Right forelimb (tissue), 1 donor: Measurements from ENCODE around the gene ABCG8.
"Not testable (repeated sequence)": the region's sequence is repeated elsewhere in the genome, so short reads cannot be mapped to it uniquely, and the experiment has no call there.

ENCODE experiments used
- DNase-seq: peaks from one replicate; pipeline ENCODE4 v3.0.0-alpha.2; 2018

ABCG8 gene

DNA sequence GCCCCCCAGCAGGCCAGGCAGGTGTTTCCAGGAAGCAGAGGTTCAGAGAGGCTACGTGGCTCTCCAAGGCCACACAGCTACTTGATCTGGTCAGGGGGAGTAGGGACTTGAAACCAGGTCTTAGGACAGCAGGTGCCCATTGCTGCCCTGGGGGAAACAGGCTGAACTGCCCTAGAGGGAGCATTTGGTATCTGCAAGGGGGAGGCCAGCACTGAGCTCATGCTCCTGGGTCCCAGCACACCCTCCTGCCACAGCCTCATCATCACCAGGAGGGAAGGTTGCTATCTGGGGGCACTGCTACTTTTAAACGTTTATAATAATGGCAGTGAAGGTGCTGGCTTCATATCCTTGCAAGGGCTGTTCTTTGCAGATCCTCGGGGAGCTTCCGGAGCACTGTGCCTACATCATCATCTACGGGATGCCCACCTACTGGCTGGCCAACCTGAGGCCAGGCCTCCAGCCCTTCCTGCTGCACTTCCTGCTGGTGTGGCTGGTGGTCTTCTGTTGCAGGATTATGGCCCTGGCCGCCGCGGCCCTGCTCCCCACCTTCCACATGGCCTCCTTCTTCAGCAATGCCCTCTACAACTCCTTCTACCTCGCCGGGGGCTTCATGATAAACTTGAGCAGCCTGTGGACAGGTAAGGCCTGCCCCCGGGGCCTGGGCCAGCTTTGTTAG, 36.1 kb downstream of the ABCG8 start:
- DNase-seq, result no peak

DNA sequence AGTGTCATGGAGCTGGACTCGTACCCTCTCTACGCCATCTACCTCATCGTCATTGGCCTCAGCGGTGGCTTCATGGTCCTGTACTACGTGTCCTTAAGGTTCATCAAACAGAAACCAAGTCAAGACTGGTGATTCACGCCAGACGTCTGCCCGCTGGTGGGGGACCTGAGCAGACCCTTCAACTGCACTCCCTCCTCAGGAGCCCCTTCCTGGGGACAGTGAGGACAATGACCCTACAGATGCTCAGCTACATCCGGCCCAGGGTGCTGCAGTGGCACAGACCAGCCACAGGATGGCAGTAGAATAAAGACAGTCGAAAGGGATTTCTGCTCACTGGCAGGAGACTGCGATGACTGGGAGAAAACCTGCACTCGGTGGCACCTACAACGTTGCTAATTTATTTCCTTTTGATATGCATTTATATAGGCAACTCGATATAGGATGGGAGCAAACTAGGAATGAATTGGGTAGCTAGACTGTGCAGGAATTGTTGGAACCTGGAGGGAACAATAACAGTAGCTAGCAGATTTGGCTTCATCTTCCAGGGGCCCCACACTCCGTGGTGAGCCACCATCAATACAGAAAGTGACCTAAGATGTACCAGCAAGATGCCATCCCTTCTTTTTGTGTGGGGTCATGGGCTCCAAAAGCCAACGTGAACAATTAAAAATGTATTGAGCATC, 39.2 kb downstream of the ABCG8 start:
- DNase-seq, result peak; percentile 68

DNA sequence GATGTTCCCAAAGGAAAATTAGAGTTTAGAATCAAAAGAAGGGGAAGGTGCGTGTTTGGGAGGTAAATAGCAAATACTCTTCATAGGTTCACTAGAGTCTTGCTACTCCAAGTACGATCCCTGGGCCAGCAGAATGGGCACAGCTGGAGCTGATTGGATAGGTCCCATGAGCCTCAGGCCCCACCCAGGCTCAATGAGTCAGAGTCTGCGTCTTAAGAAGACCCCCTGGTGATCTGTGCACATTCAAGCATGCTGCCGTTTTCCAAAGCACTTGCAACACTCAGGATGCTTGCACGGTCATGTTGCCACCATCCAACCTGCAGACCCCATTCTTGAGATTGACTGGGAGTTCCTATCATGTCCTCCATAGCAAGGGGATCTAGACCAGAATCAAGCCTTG, 40.5 kb downstream of the ABCG8 start:
- no peak for DNase-seq

DNA sequence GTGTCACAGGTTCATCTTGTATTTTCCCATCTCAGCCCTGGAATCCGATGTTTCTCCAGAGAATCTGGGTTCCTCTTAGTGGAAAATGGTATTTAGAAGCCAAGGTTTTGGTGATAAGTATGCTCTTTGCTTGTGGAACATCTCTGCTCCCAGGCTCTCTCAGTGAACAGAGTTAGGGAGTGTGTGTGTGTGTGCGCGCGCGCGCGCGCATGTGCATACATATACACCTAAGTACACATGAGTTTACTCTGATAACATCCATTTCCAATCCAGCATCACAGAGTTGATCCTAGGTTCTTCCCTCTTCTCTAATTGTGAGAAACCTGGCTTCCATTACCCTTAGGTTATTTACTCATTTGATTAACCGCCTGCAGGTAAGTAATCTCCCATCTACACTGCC, 41.7 kb downstream of the ABCG8 start:
- DNase-seq, result no peak

DNA sequence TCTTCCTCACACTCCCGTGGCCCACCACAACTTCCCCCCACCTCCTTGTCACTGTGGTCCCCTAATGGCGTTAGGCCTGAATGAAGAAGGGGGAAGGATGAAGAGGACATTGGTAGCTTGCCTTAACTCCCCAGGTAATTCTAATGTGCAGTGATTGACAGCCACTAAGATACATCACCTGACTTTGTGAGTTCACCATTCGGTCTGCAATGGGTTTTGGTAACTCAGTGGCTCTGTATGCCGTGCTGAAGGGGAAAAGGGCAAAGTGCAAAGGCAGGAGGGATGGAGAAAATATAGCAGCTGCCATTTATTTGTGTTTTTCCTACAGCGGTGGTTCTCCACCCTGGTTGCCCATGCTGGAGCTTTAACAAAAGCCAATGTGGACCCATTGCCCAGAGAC, 42.2 kb downstream of the ABCG8 start:
- DNase-seq, result no peak

DNA sequence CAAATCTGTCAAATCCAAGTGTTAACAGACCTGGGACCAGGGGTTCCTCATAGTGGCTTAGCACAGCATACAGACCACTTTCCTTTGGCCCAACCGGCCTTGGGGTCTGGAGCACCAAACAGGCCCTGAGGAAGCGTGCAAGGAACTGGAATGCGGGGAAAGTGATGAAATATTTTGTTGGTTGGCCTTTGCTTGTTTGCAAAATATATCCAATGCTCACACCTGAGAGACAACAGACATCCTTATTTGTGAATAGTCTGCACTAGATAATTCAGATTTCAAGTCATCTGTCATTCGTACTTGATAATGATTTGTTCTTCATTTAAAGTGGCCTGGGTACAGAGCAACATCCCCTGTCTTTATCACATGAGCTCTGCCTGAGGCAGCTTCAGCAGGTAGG, 43.5 kb downstream of the ABCG8 start:
- no peak for DNase-seq

DNA sequence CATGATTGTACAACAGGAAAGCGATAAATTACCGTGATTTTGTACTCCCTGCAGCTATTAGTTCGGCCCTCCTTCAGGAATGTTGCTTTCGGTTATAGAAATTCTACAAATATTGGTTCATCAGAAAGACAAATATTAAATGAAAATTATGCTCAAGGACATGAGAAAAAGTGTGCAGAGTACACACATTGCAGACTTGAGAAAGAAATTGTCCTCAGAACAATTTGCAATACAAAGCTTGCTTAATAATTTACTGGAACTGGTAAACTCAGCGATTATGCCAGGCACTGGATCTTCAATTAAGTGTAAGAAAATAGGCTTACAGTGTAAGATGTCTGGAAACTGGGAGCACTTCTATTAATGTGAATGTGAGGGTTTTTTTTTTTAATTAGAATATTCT, 45.9 kb downstream of the ABCG8 start:
- DNase-seq, result no peak

DNA sequence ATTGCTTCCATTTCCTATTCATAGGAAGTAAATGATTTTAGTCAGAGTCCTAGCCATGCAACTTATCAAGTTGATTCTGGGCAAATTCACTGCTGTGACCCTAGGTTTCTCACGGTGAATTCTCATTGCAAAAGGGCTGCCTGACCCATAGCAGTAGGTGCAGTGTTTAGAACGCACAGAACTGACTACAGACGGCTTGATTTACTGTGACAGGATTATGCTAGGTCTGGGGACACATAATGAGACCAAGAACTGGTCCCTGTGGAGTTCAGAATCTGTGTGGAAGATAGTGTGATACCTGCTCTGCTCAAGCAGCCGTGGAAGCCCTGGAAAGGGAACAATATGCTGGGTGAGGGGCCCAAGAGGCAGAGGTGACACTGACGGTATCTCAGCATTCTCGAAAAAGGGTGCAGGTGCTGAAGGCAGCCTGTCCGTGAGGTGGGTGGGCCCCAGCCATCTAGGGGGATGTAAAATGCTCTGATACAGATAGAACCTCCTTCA, 46.4 kb downstream of the ABCG8 start:
- DNase-seq, result no peak

DNA sequence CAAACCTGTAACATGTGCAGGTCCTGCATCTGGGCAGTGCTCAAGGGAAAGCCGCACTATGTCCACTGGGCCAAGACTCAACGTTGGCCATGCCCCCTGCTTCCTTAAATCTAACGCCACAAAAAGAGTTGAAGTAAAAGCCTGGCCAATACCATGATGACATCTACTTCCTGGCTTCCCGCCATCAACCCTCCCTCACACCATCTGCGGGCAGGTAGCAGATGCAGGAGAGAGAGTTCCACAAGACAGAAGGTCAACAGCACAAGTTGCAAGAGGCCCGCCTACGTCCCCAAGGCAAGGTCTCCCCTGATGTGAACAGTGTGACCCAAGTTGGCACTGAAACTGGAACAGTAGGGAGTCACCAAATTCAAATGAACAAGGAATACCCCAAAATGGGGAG, 48.4 kb downstream of the ABCG8 start:
- no peak for DNase-seq

DNA sequence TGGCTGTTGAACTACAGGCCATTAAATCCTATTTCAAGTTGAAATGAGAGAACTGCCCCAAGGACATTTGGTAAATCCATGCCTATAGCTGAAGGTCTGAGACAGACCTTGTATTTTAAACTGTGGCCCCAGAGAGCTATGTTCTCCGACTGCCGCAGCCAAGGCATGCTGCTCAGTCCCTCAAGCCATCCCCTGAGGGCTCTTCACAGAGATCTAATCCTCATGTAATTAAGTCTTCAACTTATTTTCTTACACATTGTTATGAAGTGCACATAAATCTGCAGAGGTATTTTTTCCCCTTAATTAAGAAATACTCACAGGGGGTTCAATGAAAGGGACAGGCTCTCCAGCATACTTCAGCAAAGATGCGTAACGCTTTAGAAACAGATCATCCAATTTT, 50.6 kb downstream of the ABCG8 start:
- no peak for DNase-seq

DNA sequence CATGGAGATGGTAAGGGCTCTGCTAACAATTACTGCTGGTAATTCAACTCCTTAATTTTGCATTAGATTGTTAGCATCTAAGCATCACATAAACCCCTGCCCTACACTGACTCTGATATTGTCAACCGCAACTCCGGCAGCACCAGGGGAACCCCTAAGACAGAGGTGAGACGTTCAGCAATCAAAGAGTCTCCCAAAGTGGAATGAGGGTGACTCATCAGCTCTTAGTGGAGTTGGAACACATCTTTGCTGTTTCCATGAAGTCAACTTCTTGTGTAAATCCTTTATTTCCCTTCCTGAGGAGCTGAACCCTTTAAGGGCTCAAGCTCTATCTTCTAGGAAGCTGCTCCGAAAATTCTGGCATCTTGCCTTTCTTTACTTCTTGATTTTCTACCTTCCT, 52.1 kb downstream of the ABCG8 start:
- DNase-seq, result no peak

DNA sequence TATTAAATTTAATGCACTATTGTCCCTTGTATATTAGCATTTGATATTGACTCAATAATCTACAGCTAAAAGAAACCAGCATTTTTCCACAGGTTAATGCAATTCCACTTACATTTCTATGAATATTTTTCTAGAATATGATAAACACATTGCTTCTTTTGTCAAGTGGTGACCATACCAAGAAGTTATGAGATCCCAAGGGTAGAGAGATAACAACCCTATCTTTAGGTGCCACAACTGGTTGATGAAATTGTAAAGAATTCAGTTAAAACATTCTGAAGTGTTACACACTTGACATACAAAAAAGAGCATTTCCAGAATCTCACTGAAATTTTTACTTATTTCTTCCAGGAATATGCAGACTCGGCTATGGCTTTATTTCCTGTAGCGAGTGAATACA, 56.0 kb downstream of the ABCG8 start:
- no peak for DNase-seq

DNA sequence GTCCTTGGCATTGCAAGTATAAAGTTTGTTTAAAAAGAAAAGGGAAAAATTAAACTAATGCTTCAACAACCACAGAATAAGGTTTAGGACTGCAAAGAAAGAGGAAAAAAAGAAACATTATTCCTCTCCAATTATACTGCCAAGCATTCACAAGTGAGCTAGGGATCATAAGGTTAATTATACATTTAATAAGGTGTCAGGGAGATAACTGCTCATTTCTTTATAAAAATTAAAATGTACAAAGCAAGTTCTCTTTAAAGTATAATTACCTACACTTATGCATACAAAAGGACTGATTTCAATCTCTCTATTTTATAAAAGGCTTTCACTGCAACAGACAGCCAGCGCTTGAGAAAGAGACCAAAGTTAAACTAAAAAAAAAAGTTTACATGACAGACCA, 58.1 kb downstream of the ABCG8 start:
- no peak for DNase-seq

DNA sequence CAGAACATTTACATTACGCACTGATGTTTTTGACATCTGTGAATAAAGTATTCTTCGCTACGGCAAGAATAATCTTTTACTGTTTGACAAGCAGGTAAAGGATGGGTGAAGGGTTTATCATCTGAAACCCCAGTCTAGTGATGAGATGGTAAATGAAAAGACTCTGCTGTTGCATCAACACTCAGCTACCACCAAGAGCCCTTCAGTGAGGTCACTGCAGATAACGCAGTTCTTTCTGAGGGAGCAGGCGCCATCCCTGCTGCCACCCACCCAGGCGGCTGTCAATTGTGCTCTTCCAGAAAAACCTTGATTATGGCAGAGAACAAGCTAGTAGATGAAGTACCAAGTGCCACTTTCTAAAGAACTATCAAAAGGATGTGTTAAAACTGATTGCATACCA, 58.7 kb downstream of the ABCG8 start:
- no peak for DNase-seq

DNA sequence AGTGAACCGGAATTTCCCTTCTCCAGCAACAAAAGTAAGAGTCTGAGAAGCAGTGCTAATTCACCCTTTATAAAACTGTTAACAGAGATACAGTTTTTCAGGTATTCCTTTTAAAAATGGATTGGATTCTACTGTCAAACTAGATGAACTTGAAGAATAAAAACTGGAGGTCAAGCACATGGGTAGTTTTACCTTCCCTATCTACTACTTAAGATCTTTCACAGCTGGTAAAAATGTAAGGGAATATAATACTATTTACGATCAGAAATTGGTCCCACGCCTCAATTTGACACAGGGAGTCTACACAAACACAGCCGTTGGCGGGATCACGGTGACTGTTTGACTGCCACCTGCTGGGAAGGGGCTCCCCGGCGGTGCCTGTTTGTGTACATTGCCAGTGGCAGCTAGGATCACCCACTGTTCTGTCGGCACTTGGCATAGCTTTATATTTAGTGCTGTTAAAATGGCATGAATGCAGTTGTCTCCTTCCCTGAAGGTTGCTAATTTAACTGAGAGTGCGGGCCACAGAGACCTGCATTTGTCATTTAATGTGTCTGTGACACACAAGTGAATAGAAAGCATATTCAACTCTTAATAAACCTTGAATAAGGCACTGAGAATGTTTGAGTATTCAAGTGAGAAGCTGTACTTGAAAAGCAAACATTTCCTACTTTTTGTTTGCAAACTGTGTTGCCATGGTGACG, 59.5 kb downstream of the ABCG8 start:
- no peak for DNase-seq

DNA sequence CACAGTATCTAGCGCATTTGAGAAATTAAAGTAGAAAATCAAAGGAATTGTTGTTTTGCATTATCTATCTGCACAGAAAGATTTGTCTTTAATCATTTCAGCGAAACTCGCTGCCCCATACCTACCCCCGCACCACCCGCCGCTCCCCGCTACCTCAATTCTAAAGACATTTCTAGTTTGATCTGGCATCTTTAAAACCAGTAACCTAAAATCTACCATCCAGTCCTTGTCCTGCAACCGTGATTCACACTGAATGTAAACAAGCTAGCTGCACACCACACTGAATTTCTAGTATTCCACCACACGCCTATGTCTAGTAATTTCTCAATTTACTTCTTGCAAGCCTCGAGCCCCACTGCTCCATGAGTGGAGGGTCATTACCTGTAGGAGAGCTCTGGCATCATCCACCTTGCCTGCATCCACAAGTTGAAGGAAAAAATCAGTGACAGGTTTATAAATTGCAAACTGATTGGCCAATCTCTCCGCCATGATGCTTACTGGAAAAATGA, 60.1 kb downstream of the ABCG8 start:
- DNase-seq, result no peak

DNA sequence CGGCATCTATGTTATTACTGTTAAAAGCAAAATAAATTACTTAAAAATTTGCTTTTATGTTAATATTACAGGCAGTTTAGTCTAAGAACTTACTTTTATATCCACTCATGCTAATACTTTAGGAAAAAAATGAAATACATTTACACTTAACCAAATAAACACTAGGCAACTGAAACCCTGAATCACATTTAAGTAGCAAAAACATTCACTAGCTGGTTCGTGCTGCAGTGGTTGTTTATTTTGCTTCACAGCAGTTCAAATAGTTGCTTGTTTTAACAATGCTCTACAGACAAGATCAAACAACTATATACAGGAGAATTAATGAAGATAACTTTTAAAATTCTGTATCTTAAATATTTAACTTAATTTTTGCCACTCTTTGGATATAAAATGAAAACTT, 60.8 kb downstream of the ABCG8 start:
- DNase-seq, result no peak

DNA sequence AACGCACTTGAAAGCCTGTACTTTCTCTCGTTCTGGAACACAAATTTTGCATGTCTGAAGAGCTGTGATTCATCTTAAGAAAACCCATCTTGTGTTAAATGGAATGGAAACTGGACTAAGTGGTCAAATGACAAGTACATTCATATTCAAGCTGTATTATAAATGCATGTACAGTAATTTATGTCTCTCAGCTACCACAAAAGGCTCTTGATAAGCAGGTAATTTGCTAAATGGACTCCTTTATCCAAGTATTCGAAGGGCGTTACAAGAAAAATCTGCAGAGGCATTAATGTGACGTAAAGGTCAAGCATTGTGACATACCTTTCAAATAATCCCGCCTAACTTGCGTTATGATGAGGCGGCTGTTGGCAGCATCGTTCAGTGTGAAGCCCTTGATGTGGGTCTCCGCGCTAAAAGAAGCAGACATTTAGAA, 66.6 kb downstream of the ABCG8 start:
- no peak for DNase-seq

DNA sequence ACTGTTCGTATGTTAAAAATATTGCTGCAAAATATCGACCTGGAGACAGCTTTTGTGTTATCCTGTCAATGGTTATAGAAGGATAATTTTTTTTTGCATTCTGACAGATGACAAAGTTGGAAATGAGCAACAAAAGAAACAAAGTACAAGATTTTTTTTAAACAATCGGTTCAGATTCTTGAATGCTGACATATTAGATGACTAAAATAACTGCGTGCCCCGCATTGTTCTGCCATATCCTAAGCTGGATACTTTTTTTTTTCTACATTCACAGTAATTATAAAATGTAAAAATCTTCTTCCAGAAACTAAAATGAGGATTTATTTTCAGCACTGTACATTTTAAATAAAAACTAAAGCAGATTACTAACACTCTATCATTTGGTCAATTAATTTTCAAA, 67.1 kb downstream of the ABCG8 start:
- no peak for DNase-seq

DNA sequence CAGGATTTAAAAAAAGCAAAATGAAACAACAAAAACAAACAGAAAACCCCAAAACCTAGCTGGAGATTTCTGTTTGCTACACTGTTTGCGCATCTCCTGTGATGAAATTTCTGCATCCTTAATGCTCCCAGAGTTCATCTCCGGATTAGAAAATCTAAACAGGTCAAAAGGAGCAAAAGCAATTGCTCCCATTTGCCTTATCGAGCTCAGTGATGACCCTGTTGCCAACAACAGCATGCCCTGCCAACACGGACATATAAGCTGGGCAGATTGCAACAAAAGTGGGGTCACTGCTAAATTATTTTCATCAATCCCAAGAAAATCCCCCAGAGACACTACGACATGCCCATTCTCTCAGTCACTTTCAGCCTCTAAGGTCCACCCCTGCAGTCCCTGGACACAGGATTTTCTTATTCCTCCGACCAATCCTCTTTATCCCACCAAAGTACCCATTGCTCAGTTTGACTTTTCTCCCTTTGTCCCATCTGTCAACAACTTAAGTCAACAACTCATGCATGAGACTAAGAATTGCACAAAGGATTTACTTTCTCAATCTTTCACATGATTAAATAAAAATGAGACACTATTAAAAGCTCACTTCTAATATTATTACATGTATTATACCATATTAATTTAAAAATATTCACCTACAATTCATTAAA, 67.8 kb downstream of the ABCG8 start:
- DNase-seq, result no peak

DNA sequence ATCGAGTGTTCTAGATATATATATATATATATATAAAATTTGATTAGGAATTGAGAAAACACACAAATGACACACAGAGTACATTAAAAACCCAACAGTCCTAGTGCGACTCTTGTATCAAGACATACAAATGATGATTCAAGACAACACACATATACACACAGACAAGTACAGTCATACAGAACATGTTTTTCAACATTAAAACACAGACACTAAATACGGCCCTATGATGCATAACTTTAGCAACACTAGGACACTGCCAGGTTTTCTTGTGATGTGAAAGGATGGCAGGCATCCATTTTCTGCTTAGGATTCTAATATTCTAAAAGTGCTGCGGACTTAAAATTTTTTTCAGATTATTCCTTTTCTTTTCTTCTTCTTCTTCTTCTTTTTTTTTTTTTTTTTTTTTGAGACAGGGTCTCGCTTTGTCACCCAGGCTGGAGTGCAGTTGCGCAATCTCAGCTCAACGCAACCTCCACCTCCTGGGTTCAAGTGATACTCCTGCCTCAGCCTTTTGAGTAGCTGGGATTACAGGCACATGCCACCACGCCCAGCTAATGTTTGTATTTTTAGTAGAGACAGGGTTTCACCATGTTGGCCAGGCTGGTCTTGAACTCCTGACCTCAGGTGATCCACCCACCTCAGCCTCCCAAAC, 72.5 kb downstream of the ABCG8 start:
- DNase-seq, result not testable (repeated sequence)

DNA sequence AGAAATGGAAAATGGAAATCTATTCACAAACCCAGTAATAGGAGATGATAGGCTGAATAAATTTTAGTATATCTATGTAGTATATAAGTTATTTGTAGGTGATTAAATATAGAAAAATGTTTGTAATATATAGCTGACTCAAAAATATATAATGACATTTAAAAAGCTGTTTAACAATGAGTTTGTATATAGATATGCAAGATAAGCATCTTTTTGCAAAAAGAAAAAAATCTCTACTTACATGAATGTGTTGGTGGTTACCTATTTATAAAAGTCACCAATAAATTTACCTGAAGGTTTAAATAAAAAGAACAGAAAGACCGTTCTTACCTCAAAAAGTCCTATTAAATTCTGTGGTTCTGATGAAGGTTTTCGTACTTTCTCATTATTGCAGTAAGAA, 85.7 kb downstream of the ABCG8 start:
- DNase-seq, result no peak

DNA sequence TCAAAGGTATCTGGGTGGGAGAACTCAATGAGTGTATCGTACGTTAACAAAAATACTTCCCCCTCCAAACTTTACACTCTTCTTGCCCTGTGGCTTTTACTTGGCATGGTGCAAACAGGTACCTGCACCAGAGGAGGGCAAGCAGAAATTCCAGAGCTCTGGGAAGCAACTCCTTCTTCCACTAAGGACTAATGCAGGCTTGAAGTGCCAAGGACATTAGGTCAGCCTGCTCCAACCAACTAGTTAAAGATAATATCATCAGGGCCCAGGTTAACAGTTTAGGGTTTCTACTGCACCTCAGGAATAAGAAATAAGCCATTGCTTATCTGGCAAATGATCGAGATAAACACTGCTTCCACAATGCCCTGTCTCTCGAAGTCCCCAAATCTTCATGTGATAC, 86.7 kb downstream of the ABCG8 start:
- no peak for DNase-seq
